ENCODE data around the gene COX6B1.
A peak's percentile ranks its signal among the peaks of the same experiment; 100 is the strongest.
"Not testable (repeated sequence)": the region's sequence is repeated elsewhere in the genome, so short reads cannot be mapped to it uniquely, and the experiment has no call there.

The COX6B1 gene, protein sequence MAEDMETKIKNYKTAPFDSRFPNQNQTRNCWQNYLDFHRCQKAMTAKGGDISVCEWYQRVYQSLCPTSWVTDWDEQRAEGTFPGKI

GRCh38 chr19:35648017-35648961 lies at the start of gene COX6B1:
Gene COX6B1, plus strand, starts transcription at chr19:35648323. Its CDS starts 2,921 bp downstream, at chr19:35651244.
- intact Hi-C loops (cut with DNase I): no loop called here
- DNase-seq: peak; percentile 92 to 99 (median 96)

GRCh38 chr19:35601971-35602370 lies 46.2 kb upstream of the COX6B1 start:
- intact Hi-C loops (cut with DNase I): no loop called here

DNA sequence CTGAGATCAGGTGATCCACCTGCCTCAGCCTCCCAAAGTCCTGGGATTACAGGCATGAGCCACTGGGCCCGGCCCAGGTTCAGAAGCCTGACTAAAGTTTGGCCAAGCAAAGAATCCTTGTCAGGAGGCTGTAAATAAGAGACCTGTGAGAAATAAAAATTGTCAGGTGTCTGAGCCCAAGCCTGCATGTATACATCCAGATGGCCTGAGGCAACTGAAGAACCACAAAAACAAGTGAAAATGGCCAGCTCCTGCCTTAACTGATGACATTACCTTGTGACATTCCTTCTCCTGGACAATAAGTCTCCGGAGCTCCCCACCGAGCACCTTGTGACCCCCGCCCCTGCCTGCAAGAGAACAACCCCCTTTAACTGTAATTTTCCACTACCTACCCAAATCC lies 43.7 kb upstream of the COX6B1 start:
- DNase-seq; intact Hi-C loops (cut with DNase I): not testable (repeated sequence)

More at GRCh38 chr19:35601971-35602370, 46.2 kb upstream of the COX6B1 start:
- peak in 1 of 10 donors; percentile 12 for DNase-seq

- peak in 1 of 10 donors; percentile 11 for DNase-seq
- intact Hi-C loops (cut with DNase I): not testable (repeated sequence)
Observed at GRCh38 chr19:35607170-35607569, 41.0 kb upstream of the COX6B1 start.

DNA sequence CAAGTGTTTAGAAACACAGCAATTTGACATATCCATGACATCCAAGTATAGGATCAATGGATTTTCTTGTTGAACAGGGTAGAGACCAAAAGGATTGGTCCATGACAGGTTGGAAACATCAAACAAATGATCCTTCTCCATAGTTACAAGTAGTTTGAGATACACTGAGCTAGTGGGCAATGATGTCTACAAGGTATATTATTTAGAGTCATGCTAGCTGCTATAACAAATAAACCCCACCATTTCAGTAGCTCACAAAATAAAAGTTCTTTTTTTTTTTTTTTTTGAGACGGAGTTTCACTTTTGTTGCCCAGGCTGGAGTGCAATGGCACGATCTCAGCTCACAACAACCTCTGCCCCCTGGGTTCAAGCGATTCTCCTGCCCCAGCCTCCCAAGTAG lies 40.5 kb upstream of the COX6B1 start:
- peak in 1 of 10 donors; percentile 4 for DNase-seq
- intact Hi-C loops (cut with DNase I): loop anchor here (2.0 kb wide), 1 partner anchor 59 kb away; no protein-coding TSS in a partner anchor

DNA sequence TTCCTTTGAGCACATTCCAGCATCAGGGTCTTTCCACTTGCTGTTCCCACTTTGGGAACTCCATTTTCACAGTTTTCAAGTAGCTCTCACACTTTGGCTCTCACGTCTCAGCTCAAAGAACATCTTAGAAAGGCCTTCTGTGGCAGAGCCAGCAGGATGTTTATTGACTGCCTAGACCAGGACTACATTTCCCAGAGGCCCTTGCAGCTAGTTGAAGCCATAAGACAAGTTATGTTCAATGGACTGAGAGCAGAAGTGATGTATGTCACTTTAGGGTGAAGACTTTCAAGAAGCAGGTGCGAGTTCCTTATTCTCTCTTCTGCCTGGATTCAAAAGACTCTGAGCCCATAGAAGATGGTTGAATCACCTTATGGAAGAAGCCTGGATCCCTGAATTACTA lies 39.9 kb upstream of the COX6B1 start:
- intact Hi-C loops (cut with DNase I): loop anchor here (2.0 kb wide), 1 partner anchor 59 kb away; no protein-coding TSS in a partner anchor
- no peak for DNase-seq

GRCh38 chr19:35609851-35610353 lies 38.2 kb upstream of the COX6B1 start:
- intact Hi-C loops (cut with DNase I): loop anchor here (2.0 kb wide), 1 partner anchor 61 kb away; no protein-coding TSS in a partner anchor
- DNase-seq: peak in 1 of 10 donors; percentile 33

DNA sequence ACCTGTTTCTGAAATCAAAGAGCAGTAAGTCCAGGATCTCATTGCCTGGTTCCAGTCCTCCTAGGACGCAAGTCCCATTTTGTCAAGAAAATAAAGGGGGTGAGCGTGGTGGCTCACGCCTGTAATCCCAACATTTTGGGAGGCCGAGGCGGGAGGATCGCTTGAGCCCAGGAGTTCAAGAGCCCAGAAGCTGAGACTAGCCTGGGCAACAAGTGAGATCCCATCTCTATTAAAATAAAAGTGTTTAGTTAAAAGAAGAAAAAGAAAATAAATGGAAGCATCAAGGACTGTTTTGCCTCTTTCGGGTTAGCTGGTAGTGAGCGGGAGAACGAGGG lies 35.9 kb upstream of the COX6B1 start:
- DNase-seq: peak in 1 of 10 donors; percentile 59
- intact Hi-C loops (cut with DNase I): loop anchor here (2.0 kb wide), 1 partner anchor 17 kb away; the partner anchor contains the start of gene RBM42

- peak; percentile 85 to 99 (median 93) for DNase-seq
- intact Hi-C loops (cut with DNase I): loop anchor here (2.0 kb wide), 1 partner anchor 16 kb away; the partner anchor contains the start of gene RBM42
Observed at GRCh38 chr19:35612559-35613321, 35.4 kb upstream of the COX6B1 start, which contains the start of gene HAUS5. Gene HAUS5, plus strand, starts transcription at chr19:35612735. Its CDS starts 60 bp downstream, at chr19:35612795.

- intact Hi-C loops (cut with DNase I): loop anchor here (2.0 kb wide), 1 partner anchor 15 kb away; the partner anchor contains the start of gene RBM42
- DNase-seq: peak in 1 of 10 donors; percentile 68
Observed at GRCh38 chr19:35613574-35613973, 34.5 kb upstream of the COX6B1 start.

DNA sequence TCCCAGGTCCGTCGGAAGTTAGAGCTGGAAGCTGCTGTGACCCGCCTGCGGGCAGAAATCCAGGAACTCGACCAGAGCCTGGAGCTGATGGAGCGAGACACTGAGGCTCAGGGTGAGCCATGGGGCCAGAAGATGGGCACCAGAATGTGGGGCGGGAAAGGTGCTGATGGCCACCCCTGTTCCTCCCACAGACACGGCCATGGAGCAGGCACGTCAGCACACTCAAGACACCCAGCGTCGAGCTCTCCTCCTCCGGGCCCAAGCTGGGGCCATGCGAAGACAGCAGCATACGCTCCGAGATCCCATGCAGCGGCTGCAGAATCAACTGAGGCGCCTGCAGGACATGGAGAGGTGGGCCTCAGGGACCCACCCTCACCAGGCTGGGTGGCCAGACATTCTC lies 33.1 kb upstream of the COX6B1 start:
- DNase-seq: peak in 1 of 10 donors; percentile 74
- intact Hi-C loops (cut with DNase I): no loop called here

GRCh38 chr19:35618857-35619256 lies 29.3 kb upstream of the COX6B1 start:
- DNase-seq: peak in 1 of 10 donors; percentile 75
- intact Hi-C loops (cut with DNase I): no loop called here

DNA sequence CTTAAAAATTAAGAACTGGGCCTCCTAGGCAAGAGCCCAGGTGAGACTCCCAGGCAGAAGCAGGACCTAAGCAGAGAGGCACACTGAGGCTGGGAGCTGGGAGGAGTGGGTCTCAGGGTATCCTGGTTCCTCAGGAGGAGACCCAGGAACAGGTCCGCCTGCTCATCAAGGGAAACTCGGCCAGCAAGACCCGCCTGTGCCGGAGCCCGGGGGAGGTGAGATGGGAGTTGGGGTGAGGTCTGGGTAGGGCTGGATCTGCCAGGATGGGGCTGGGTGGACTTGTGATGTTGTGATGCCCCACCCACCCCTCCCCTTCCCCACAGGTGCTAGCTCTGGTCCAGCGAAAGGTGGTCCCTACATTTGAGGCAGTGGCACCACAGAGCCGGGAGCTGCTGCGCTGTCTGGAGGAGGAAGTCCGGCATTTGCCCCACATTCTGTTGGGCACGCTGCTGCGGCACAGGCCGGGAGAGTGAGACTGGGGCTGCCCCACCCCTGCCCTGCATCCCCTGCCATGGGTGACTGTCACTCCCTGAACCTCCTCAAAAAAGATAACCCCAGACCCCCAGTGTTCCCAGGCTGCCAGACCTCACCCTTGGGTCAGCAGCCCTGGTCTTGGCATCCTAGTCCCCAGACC lies 28.7 kb upstream of the COX6B1 start:
- intact Hi-C loops (cut with DNase I): no loop called here
- DNase-seq: peak in 1 of 10 donors; percentile 55

- DNase-seq: peak in 1 of 10 donors; percentile 81
- intact Hi-C loops (cut with DNase I): no loop called here
Observed at GRCh38 chr19:35620001-35620400, 28.1 kb upstream of the COX6B1 start.

DNA sequence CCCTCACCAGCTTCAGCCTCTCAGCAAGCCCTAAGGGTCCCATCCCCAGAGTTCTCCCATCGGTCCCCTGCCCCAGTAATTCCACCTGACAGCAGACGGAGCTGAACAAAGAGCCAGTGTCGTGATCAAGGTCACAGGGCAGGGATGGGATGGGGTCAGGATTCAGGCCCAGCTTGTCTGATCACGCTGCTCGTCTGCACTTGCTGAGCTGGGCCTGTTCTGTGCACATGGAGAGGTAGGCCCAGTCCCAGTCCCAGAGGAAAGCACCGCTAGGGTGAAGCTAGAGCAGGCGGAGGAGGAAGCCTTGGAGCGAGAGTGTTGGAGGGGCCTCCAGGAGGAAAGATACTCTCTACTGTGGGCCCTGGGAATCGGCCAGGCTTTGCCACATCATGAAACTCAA lies 26.4 kb upstream of the COX6B1 start:
- peak in 2 of 10 donors; percentile 18 to 67 for DNase-seq
- intact Hi-C loops (cut with DNase I): no loop called here

GRCh38 chr19:35622750-35623149 lies 25.4 kb upstream of the COX6B1 start:
- DNase-seq: peak in 1 of 10 donors; percentile 47
- intact Hi-C loops (cut with DNase I): no loop called here

DNA sequence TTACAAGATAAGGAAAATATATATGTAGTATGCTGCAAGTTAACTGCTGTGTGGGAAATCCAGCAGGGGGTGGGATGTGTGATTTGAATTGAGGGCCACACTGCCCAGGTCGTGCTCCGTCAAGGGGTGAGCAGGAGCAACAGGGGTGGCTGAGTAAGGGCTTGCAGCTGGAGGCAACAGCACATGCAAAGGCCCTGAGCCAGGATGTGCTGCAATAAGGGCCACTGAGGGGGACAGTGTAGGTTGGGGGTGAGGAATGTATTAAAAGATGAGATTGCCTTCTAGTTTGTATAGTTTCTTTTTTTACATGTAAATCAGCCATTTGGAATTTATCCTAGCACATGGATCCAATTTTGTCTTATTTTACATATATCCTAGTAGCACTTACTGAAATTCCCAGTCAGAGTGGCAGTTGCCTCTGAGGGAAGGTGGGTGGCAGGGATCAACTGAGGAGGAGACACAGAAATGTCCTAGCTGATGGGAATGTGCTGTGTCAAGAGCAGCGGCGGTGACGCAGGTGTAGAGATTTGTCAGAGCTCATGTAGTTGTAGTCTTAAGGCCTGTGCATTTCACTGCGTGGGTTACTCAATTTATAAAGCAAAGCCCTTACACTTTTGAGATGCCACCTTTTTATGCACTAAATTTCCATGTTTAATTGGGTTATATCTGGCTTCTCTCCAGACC lies 24.7 kb upstream of the COX6B1 start:
- intact Hi-C loops (cut with DNase I): no loop called here
- DNase-seq: peak in 4 of 10 donors; percentile 19 to 90 (median 56)

DNA sequence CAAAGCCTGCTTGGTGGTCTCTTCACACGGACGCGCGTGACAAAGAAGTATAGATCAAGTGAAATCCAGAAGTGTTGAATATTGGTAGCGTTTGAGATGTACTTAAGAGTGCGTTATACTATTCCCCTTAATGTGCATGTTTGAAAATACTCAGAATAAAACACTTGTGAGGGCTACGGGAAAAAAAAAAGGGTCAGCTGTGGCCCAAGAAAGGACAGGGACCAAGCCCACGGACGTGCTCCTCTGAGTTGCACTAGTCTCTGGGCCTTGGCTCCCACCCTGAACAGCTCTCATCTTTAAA lies 19.9 kb upstream of the COX6B1 start:
- DNase-seq: no peak
- intact Hi-C loops (cut with DNase I): loop anchor here (2.0 to 5.0 kb wide), 2 partner anchors 15 to 81 kb away; partner anchors contain the start of genes HAUS5 and TMEM147

Data from posterior cingulate gyrus (tissue), 11 donors.